ENCODE data around the gene MCTP1.

DNA sequence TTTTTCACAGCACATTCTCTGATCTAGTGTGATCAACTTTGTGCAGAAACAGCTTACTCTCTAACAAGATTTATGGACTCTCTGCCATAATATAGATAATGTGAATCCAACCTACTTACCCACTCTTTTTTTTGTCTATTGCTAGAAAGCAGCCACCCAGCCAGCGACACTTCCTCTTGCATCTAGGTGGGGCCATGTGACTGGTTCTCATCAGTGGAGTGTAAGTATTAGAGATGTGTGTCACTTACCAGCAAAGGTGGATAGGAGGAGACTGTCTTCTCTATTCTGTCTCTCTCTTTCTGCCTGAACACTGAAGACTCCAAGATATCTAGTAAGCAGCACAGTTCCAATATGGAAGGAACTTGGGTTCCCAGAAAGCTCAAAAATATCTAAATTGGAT, 174.8 kb downstream of the MCTP1 start:
- TF ChIP-seq CTCF (conservative IDR thresholded peaks at IDR 0.05) (no peak), ZFX (IDR thresholded peaks at IDR 0.05) (no peak)
